CD8-positive, alpha-beta memory T cell (primary cell): Measurements from ENCODE around the gene GRM1. TPM values are rescaled to one million over a fixed set of nuclear protein-coding genes. Genes with fewer than 3 reads are reported as not detected.

ENCODE experiments used
- polyA plus RNA-seq: library from polyadenylated mRNA; unstranded; fragments of 300-500 nt; fragmentation: Illumina TruSeq; gene quantifications from one replicate; pipeline ENCODE4 v1.2.3, GENCODE V29; 2021
- total RNA-seq, 2 experiments: library from RNA; stranded (reverse); gene quantifications; one replicate each; pipeline ENCODE4 v1.2.3, GENCODE V29; 2021

Gene GRM1
- total and polyA plus RNA-seq, 3 experiments from 2014 or later = not detected

Other genes with a start within 250 kb of the GRM1 start
- gene FBXO30, start 214.3 kb upstream of the GRM1 start, total RNA-seq = 1 to 10 TPM; 7.9 to 8.4 TPM
- gene FBXO30, start 214.3 kb upstream of the GRM1 start, polyA plus RNA-seq = 1.5 TPM
- 10 to 100 TPM; 13.4 to 15.0 TPM for gene SHPRH, start 64.7 kb upstream of the GRM1 start, total RNA-seq
- 8.1 TPM for gene SHPRH, start 64.7 kb upstream of the GRM1 start, polyA plus RNA-seq